NOMO-1 (cell line): ENCODE measurements around the gene APOL6.

ENCODE experiments used
- DNase-seq, 2 experiments: peaks; one replicate each; lab custom pipeline; 2025; ENCODE audit not compliant: unreplicated experiment in 2 of 2; lab: John Stamatoyannopoulos, UW

APOL6 gene

GRCh38 chr22:35634015-35634414, 14.2 kb upstream of the APOL6 start:
- DNase-seq: peak in 1 of 2 experiments; percentile 29

GRCh38 chr22:35634943-35635540, 13.2 kb upstream of the APOL6 start:
- no peak for DNase-seq

GRCh38 chr22:35637254-35637653, 11.0 kb upstream of the APOL6 start:
- DNase-seq: no peak

GRCh38 chr22:35638001-35638400, 10.2 kb upstream of the APOL6 start:
- DNase-seq: no peak

- no peak for DNase-seq
These were observed 9.8 kb upstream of the APOL6 start for GRCh38 chr22:35638410-35638809.

- no peak for DNase-seq
These were observed 6.6 kb upstream of the APOL6 start for GRCh38 chr22:35641494-35642120.

GRCh38 chr22:35642305-35642741, 5.9 kb upstream of the APOL6 start:
- DNase-seq: no peak

GRCh38 chr22:35643991-35644390, 4.3 kb upstream of the APOL6 start:
- DNase-seq: no peak

- DNase-seq: no peak
These were observed 2.6 kb upstream of the APOL6 start for GRCh38 chr22:35645646-35646045.

- no peak for DNase-seq
These were observed 844 bp downstream of the APOL6 start for GRCh38 chr22:35649026-35649553.

- DNase-seq: no peak
These were observed 1.5 kb downstream of the APOL6 start for GRCh38 chr22:35649636-35650250.

GRCh38 chr22:35651085-35651484, 2.8 kb downstream of the APOL6 start:
- DNase-seq: no peak

GRCh38 chr22:35653824-35654223, 5.6 kb downstream of the APOL6 start:
- no peak for DNase-seq

GRCh38 chr22:35656284-35656752, 8.1 kb downstream of the APOL6 start:
- DNase-seq: no peak

GRCh38 chr22:35657571-35658312, 9.5 kb downstream of the APOL6 start:
- DNase-seq: no peak

- peak; percentile 61 to 74 for DNase-seq
These were observed 12.3 kb downstream of the APOL6 start for GRCh38 chr22:35660291-35661127.

- no peak for DNase-seq
These were observed 13.2 kb downstream of the APOL6 start for GRCh38 chr22:35661464-35661863.

GRCh38 chr22:35662914-35663313, 14.7 kb downstream of the APOL6 start:
- no peak for DNase-seq

- DNase-seq: peak in 1 of 2 experiments; percentile 74
These were observed 15.1 kb downstream of the APOL6 start for GRCh38 chr22:35663371-35663770.

- no peak for DNase-seq
These were observed 16.8 kb downstream of the APOL6 start for GRCh38 chr22:35664955-35665587.
